SU-DHL-6 (cell line): Measurements from ENCODE around the gene YY1.
A peak's percentile ranks its signal among the peaks of the same experiment; 100 is the strongest.

Experiments used
- H2AFZ ChIP-seq: fragments of 200-600 bp; sonication (generic); 2 replicates; pipeline ENCODE4 v1.6.1; 2014; ENCODE audit warnings: low read depth, mild to moderate bottlenecking, moderate library complexity, mixed read lengths, antibody characterized with exemption, low read length; ENCODE audit not compliant: severe bottlenecking
- H3F3A ChIP-seq: fragments of 200-600 bp; shearing (Covaris generic); 2 replicates; pipeline ENCODE4 v1.6.0; 2016; ENCODE audit warnings: antibody characterized with exemption, mild to moderate bottlenecking; ENCODE audit not compliant: insufficient read depth
- H3K27ac ChIP-seq: fragments of 200-600 bp; sonication (generic); 2 replicates; pipeline ENCODE4 v1.5.1; 2016; ENCODE audit warnings: low read depth, mild to moderate bottlenecking, low read length, moderate library complexity, mixed read lengths
- H3K27me3 ChIP-seq: fragments of 200-600 bp; sonication (generic), shearing (Covaris generic); 2 replicates; pipeline ENCODE4 v1.6.0; 2014; ENCODE audit warnings: mild to moderate bottlenecking, low read length
- H3K36me3 ChIP-seq: fragments of 200-600 bp; sonication (generic); 2 replicates; pipeline ENCODE4 v1.6.1; 2014; ENCODE audit warnings: mild to moderate bottlenecking, low read length, mixed read lengths
- H3K4me2 ChIP-seq: fragments of 300-600, 200-600 bp; shearing (Covaris generic), sonication (generic); 2 replicates; pipeline ENCODE4 v1.6.0; 2014; ENCODE audit warnings: low read length, low read depth, mild to moderate bottlenecking; ENCODE audit not compliant: poor library complexity, severe bottlenecking
- H3K4me3 ChIP-seq: fragments of 200-600 bp; sonication (generic); 2 replicates; pipeline ENCODE4 v1.5.1; 2014; ENCODE audit warnings: antibody characterized with exemption, low read length, mild to moderate bottlenecking, mixed read lengths; ENCODE audit not compliant: insufficient read depth, poor library complexity, severe bottlenecking
- H3K79me2 ChIP-seq: fragments of 200-600 bp; sonication (generic); 2 replicates; pipeline ENCODE4 v1.6.1; 2014; ENCODE audit warnings: mild to moderate bottlenecking, low read length, moderate library complexity; ENCODE audit not compliant: insufficient read depth
- H3K9ac ChIP-seq: fragments of 200-600 bp; sonication (generic); 2 replicates; pipeline ENCODE4 v1.7.0; 2014; ENCODE audit warnings: mild to moderate bottlenecking, low read length
- H3K9me2 ChIP-seq: fragments of 200-600 bp; sonication (generic); replicated peaks from 2 replicates; pipeline ENCODE4 v1.6.1; 2014; ENCODE audit warnings: low read length; ENCODE audit not compliant: insufficient read depth
- H3K9me3 ChIP-seq: fragments of 200-600 bp; sonication (generic); 2 replicates; pipeline ENCODE4 v1.6.1; 2014; ENCODE audit warnings: low read length, mixed read lengths; ENCODE audit not compliant: insufficient read depth
- H4K20me1 ChIP-seq: fragments of 200-600 bp; sonication (generic); 2 replicates; pipeline ENCODE4 v1.6.1; 2014; ENCODE audit warnings: low read depth, mild to moderate bottlenecking, antibody characterized with exemption, low read length, moderate library complexity, mixed read lengths
- EZH2phosphoT487 ChIP-seq: fragments of 200-600 bp; sonication (generic), shearing (Covaris generic); conservative IDR thresholded peaks from 2 replicates; pipeline ENCODE4 v1.6.1; 2018; ENCODE audit warnings: mild to moderate bottlenecking, antibody characterized with exemption, low read length, moderate library complexity, mixed read lengths
- TF ChIP-seq, protein P1 (sequence below): fragments of 200-600 bp; sonication (generic); IDR thresholded peaks from one replicate; pipeline ENCODE4 v1.5.1; 2017; ENCODE audit warnings: antibody characterized with exemption, mild to moderate bottlenecking, low read length, moderate library complexity; ENCODE audit not compliant: insufficient read depth, poor library complexity, severe bottlenecking

YY1 gene

DNA sequence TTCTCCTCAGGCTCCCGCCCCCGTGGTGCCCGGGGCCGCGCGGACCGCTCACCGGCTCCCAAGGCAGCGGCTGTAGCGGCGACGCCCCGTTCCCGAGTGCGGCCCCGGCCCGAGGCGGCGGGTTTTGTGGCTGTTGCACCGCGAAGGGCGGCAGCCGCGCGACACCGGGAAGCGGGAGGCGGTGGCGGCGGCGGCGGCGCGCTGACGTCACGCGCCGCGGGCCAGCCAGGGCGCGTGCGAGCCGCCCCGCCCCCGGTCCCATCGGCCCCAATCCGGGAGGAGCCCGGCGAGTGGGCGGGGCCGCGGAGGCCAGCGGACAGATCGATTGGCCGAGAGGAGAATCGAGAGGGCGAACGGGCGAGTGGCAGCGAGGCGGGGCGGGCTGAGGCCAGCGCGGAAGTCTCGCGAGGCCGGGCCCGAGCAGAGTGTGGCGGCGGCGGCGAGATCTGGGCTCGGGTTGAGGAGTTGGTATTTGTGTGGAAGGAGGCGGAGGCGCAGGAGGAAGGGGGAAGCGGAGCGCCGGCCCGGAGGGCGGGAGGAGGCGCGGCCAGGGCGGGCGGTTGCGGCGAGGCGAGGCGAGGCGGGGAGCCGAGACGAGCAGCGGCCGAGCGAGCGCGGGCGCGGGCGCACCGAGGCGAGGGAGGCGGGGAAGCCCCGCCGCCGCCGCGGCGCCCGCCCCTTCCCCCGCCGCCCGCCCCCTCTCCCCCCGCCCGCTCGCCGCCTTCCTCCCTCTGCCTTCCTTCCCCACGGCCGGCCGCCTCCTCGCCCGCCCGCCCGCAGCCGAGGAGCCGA lies at the start of gene YY1:
TSS of gene YY1 (plus strand) at position 726 of the 792 bp plus-strand sequence. CDS start 101 bp downstream, outside the sequence.
- Histone ChIP-seq H3K27me3 (no peaks in the 10 kb centered on the region), H3K4me2 (peak within 1 kb of the TSS; percentile 79), H3K79me2 (peaks cover 90% of the 10 kb centered on the region), H3K27ac (peak within 1 kb of the TSS; percentile 90), H4K20me1 (peaks cover 30% of the 10 kb centered on the region), H3K36me3 (0 out of 2 replicates have a peak, but pooled peaks cover 6% of the 10 kb centered on the region), H3K9me2 (no peaks in the 10 kb centered on the region), H3K9me3 (no peaks in the 10 kb centered on the region), H3K4me3 (peak within 1 kb of the TSS; percentile 91), H3F3A (peaks cover 21% of the 10 kb centered on the region), H2AFZ (peak within 1 kb of the TSS; percentile 55), H3K9ac (peak within 1 kb of the TSS; percentile 97)
- no peak for TF ChIP-seq EZH2phosphoT487
- TF ChIP-seq, protein P1, sequence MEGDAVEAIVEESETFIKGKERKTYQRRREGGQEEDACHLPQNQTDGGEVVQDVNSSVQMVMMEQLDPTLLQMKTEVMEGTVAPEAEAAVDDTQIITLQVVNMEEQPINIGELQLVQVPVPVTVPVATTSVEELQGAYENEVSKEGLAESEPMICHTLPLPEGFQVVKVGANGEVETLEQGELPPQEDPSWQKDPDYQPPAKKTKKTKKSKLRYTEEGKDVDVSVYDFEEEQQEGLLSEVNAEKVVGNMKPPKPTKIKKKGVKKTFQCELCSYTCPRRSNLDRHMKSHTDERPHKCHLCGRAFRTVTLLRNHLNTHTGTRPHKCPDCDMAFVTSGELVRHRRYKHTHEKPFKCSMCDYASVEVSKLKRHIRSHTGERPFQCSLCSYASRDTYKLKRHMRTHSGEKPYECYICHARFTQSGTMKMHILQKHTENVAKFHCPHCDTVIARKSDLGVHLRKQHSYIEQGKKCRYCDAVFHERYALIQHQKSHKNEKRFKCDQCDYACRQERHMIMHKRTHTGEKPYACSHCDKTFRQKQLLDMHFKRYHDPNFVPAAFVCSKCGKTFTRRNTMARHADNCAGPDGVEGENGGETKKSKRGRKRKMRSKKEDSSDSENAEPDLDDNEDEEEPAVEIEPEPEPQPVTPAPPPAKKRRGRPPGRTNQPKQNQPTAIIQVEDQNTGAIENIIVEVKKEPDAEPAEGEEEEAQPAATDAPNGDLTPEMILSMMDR = no peak

DNA sequence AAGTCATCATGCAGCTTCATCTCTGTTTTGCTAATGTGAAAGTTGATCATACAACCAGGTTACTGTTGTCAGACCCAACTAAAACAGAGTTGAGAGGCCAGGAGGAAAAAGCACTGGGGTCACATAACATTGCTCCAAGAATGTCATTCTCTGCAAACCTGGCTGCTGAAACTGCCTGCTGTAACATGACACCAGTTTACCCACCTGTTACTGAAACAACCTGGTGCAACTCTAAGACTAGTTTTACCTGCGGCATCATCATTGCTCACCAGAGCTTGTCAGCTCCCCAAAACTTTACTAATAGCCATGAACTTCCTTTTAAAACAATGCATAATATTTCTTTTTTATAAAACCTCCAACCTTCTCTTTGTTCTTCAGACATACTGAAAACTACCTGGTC lies 48.8 kb upstream of the YY1 start:
- Histone ChIP-seq H3K27me3 (no peaks in the 10 kb centered on the region), H3K27ac (no peak overlapping the region), H3F3A (0 out of 2 replicates have a peak, but pooled peaks cover 5% of the 10 kb centered on the region), H3K9me2 (no peaks in the 10 kb centered on the region), H3K9me3 (no peaks in the 10 kb centered on the region), H3K36me3 (no peaks in the 10 kb centered on the region), H3K4me3 (no peak overlapping the region), H3K4me2 (no peak overlapping the region), H3K9ac (no peak overlapping the region), H3K79me2 (no peaks in the 10 kb centered on the region), H4K20me1 (no peaks in the 10 kb centered on the region), H2AFZ (no peak overlapping the region)
- TF ChIP-seq, protein P1 = no peak
- TF ChIP-seq EZH2phosphoT487 = no peak

DNA sequence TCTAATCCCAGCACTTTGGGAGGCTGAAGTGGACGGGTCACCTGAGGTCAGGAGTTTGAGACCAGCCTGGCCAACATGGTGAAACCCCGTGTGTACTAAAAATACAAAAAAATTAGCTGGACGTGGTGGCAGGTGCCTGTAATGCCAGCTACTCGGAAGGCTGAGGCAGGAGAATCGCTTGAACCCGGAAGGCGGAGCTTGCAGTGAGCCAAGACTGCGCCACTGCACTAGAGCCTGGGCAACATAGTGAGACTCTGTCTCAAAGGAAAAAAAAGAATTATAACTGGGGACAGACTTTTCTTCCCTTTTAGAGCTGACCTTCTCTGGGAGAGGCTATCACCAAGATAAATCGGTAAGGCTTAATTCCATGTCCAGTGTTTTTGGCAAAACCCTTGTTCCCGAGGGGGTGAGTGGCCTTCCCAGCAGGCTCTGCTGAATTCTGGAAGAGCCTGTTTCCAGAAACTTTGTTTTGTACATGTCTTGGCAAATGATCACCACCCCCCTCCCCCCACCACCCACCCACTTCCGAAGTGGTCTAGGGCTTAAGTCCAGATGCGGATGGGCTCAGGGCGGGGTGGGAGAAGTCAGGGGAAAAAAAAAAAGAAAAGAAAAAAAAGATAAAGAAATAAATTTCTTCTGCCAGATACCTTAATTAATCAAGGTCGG lies 47.2 kb upstream of the YY1 start:
- no peak overlapping the region for H3K27ac ChIP-seq
- H3K27me3 ChIP-seq = no peaks in the 10 kb centered on the region
- no peak overlapping the region for H3K4me3 ChIP-seq
- H3K36me3 ChIP-seq = no peaks in the 10 kb centered on the region
- TF ChIP-seq, protein P1 = no peak
- no peak for TF ChIP-seq EZH2phosphoT487
- H3K79me2 ChIP-seq = no peaks in the 10 kb centered on the region
- no peaks in the 10 kb centered on the region for H3K9me3 ChIP-seq
- H3K4me2 ChIP-seq = peak overlapping the region; percentile 52
- no peaks in the 10 kb centered on the region for H4K20me1 ChIP-seq
- no peak overlapping the region for H3K9ac ChIP-seq
- H3F3A ChIP-seq = 0 out of 2 replicates have a peak, but pooled peaks cover 5% of the 10 kb centered on the region
- no peaks in the 10 kb centered on the region for H3K9me2 ChIP-seq
- no peak overlapping the region for H2AFZ ChIP-seq
